ENCODE results near the gene NRTN.
"Not testable (repeated sequence)": the region's sequence is repeated elsewhere in the genome, so short reads cannot be mapped to it uniquely, and the experiment has no call there.

NRTN gene, protein sequence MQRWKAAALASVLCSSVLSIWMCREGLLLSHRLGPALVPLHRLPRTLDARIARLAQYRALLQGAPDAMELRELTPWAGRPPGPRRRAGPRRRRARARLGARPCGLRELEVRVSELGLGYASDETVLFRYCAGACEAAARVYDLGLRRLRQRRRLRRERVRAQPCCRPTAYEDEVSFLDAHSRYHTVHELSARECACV

DNA sequence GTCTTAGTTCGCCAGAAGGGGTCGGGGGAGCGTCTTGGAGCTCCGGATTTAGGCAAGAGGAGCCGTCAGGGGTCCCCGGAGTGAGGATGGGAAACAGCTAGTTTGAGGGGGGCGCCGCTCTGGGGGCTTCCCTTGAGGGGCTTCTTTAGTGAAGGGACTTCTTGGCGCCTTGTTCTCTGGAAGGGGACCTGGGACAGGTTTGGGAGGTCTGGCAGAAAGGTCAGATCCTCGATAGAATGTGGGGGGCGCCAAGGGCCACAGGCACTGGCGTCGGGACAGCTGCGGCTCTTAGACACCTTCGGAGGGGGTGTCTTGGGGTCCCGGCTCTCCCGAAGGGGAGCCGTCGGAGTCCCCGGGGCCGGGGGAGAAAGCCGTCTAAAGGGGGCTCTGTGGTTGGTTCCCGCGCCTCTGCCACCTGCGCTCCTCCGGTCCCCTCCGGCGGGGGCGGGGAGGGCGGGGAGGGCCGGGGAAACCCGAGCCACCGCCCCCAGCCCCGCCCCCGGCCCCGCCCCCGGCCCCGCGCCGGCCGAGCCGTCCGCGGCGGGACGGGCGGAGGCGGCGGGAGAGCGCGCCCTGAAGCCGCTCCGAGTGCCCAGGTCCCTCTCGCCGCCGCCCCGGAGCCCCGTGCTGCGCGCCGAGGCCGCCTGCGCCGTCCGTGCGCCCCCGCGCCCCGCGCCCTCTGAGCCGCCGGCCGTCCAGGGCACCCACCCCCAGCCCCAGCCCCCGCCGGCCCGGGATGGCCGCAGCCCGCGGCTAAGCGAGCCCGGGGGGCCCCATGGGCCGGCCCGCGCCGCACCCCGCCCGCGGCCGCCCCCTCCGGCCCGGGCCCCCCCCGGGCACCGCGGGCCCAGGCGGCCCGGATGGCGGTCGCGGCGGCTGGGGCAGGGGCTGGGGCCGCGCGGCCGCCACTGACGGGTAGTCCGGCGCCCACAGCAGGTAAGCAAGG, at the start of gene NRTN:
NRTN (plus strand) TSS at position 552 of the 946 bp plus-strand sequence. CDS start 19,099 bp downstream, outside the sequence.
- DNase-seq, result no peak

DNA sequence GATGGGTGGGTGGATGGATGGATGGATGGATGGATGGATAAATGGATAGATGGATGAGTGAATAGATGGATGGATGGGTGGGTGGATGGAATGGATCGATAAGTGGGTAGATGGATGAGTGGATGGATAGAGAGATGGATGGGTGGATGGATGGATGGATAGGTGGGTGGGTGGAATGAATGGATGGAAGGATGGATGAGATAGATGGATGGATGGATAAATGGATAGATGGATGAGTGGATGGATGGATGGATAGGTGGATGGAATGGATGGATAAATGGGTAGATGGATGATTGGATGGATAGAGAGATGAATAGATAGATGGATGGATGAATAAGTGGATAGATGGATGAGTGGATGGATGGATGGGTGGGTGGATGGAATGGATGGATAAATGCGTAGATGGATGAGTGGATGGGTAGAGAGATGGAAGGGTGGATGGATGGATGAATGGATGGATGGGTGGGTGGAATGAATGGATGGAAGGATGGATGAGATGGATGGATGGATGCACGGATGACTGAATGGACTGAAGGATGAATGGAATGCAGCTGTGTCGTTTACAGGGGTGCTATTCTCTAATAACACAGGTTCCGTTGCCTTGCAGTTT, 42.2 kb upstream of the NRTN start:
- no peak for DNase-seq

DNA sequence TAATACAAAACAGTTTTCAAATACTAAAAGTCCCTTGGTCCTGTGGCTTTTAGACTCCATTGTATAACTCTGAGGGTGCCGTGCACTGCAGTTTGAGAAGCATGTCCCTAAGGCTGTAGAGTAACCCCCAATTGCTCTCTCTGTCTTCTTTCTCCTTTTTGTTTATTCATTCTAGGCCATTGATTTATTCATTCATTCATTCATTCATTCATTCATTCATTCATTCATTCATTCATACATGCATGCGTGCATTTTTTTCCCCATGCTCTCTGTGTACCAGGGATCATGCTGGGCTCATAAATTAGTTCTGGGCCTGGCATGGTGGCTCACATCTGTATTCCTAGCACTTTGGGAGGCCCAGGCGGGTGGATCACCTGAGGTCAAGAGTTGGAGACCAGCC, 39.6 kb upstream of the NRTN start:
- DNase-seq, result no peak

DNA sequence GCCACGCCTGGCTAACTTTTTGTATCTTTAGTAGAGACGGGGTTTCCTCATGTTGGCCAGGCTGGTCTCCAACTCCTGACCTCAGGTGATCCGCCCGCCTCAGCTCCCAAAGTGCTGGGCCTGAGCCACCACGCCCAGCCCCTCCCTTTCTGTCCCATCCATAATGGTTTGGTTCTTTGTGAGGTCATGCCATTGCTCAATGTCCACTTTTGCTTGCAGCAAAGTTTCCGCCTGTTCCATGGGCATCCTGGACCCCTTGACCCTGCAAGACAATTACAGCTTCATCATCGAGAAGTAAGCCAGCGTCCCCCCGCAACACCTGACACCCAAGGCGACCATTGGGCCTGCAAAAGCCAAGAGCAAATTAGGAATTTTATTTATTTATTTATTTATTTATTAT, 36.9 kb upstream of the NRTN start:
- no peak for DNase-seq

DNA sequence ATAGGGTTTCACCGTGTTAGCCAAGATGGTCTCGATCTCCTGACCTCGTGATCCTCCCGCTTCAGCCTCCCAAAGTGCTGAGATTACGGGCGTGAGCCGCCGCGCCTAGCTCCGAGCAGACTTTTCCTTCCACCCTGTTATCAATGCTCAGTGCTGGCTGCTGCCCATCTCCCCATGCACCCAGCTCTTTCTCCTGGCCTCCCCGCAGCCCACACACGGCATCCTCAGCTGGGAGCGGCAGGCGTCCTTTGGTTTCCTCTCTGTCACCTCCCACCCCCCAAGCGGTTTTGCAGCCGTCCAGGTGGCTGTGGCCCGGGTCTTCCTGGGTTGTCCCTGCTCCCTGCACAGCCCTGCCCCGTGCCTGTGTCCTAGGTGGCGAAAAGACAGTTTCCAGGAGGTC, 32.5 kb upstream of the NRTN start:
- no peak for DNase-seq

DNA sequence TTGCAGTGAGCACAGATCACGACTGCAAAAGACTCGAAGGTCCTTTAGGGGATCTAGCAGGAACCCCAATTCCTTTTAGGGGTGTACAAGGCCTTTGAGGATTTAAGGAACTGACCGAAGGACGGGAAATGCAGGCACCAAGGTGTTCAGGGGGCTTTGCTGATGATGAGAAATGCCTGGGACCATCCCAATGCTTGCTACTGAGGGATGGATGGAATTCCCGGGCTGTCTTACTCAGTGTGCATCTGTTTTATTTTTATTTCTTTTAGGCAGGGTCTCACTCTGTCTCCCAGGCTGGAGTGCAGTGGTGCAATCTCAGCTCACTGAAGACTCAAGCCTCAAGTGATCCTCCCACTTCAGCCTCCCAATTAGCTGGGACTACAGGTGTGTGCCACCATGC, 31.6 kb upstream of the NRTN start:
- DNase-seq, result no peak

DNA sequence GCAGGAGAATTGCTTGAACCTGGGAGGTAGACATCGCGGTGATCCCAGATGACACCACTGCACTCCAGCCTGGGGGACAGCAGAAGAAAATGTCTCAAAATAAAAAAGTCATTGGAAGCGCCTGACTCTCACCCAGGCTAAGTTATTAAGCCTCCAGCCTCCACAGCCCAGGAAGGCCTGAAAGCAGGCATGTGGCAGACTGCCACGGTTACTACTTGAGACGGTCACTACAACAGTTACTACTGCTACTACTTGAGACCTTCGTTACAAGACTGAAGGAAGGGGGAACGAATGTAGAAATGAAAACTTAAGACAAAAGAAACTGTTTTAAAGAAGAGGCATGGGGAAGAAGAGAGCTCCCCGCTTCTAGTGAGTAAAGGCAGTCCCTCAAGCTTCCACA, 29.9 kb upstream of the NRTN start:
- DNase-seq, result no peak

DNA sequence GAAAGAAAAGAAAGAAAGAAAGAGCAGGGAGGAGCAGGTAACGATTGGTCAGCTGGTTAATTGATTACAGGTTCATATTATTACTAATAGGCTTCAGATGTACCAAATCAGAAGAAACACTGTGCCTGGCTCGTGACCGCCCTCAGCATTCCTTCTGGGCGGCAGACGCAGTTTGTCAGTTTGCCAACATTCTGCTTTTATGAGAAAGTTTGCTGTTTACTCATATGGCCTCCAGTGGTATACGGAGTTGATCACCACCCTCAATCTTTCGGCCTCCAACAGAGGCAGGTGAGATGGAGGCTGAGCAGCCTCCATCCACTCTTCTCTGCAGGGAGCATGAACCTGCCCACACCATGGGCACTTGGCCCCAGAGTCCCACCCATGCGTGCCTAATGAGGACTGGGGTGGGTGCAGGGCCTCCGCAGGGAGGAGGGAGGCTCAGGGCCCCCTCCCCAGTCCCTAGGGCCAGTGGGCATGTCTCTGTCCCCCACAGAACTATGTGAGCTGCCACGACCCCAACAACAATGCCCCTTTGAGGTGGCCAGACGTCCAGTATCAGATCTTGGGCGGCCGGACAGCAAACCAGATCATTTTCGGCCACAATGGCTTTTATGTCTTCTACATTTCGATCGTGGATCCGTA, 29.1 kb upstream of the NRTN start:
- no peak for DNase-seq

DNA sequence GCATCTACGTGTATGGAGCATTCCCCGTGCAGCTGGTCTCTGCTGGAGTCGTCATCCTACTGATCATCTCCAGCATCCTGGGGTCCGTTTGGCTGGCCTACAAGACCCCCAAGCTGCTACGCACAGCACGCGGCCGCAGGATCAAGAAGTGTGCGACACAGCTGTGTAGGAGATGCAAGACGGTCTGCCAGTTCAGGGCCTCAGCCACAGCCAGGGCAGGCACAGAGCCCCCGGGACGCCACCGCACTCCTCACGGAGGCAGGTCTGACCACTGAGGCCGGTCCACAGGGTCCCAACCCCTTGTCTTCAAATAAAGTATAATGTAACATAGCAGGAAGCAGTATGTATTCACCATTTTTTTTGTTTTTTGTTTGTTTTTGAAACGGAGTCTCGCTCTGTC, 26.5 kb upstream of the NRTN start:
- DNase-seq, result no peak

DNA sequence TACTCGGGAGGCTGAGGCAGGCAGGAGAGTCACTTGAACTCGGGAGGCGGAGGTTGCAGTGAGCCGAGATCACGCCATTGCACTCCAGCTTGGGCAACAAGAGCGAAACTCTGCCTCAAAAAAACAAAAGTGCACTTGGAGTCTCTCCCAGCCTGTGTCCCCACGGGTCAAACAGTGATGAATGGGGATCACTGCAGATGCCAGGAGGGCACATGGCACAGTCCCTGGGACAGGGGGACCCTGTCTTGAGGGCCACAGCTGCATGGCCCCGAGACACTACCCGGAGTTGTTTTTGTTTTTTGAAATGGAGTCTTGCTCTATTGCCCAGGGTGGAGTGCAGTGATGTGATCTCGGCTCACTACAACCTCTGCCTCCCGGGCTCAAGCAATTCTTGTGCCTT, 24.0 kb upstream of the NRTN start:
- DNase-seq, result not testable (repeated sequence)

DNA sequence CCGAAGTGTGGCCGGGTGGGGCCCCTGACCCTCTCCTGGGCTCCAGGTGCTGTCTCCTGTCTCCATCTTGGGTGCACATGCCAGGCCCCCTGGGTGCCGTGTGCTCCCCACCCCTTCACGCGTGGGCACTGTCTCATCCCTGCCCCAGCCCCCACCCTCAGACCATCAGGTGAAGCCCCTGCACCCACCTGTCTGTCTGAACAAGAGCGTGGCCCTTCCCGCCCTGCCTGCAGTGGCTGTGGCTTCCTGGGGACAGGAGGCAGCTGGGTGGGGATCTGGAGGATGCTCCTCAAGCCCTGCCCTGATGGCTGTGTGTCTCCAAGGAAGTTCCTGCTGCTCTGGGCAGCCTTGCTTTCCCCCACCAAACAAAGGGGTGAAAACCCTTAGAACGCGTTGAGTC, 22.5 kb upstream of the NRTN start:
- no peak for DNase-seq

DNA sequence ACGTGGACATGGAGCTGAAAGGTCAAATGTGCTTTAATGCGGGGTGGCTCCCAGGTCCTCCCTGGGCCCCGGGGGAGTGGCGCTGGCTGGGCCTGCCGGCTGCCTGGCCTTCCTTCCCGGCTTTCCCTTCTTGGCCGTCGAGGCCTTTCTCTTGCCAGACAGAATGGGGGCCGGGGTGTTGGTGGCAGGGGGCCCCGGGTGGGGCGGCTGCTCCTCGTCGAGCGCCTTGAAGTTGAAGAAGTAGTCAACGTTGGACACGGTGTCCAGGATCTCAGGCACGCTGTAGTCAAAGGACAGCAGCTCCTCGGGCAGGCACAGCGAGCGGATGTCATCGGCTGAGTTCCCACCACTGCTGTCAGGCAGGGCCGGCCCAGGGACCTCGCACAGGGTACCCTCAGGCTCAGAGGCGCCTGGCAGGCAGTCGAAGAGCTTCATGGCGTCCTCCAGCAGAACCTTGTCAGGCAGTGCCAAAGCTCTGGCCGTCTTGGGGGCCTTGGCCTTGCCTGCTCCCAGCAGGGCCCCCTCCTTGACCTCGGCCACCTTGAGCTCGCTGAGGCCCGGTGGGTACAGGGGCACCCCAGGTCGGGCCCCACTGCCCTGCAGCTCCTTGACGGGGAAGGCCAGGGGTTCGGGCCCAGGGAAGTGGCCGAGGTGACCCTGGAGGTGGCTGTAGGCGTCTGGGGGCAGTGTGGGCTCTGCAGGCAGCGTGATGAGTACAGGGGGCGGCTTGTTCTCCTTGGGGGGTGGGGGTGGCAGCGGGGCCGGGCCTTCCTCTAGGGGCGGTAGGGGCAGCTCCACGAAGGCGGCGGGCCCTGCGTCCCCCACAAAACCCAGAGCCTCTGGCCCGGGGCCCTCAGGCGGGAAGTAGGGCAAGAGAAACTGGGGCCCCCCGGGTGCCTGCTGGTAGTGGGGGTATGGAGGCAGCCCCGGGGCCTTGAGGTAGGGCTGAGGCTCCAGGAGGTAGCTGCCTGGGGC, 21.6 kb upstream of the NRTN start:
- no peak for DNase-seq

DNA sequence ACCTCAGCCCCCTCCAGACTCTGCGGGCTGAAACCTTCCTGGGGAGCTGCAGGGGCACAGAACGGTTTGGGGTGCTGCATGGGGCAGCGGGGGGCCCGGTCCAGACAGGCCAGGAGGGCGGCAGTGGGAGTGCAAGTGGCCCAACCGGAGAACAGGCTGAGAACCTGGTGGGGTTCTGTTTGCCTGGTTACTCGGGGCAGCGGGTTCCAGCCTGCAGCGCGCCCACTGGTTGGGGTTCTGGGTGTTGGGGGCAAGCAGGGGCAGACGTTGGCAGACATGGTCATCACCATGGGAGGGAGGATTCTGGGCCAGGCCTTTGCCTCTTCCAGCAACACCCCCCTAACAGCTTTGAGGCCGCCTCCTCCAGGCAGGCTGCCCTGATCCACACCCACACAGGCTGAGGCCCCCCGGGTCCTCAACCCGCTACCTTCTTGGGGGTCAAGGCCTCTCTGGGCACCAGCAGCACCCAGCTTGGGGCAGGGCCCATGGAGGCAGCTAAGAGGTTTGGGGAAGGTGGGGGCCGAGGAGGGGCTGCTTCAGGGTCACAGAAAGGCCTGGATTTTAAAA, 20.2 kb upstream of the NRTN start, which contains the start of gene PRR22:
PRR22 (minus strand) TSS at position 166 of the 567 bp plus-strand sequence; CDS start at position 80, 86 bp downstream.
- no peak for DNase-seq

DNA sequence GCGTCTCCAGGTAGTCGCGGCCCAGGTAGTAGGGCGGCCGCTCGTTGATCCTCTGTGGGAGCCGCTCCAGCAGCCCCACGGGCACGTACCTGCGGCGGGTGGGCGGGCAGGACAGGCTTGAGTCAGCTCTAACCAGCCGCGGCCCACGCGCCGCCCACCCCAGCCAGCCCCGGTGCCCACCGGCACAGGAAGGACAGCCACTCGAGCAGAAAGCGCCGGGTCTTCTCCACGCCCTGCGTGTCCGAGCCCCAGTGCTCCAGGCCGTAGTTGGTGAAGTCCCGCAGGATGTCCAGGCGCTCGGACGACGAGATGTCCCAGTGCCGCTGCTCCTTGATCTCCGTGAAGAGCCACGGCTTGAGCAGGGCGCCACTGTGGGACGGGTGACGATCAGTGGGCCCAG, 19.4 kb upstream of the NRTN start:
- no peak for DNase-seq

DNA sequence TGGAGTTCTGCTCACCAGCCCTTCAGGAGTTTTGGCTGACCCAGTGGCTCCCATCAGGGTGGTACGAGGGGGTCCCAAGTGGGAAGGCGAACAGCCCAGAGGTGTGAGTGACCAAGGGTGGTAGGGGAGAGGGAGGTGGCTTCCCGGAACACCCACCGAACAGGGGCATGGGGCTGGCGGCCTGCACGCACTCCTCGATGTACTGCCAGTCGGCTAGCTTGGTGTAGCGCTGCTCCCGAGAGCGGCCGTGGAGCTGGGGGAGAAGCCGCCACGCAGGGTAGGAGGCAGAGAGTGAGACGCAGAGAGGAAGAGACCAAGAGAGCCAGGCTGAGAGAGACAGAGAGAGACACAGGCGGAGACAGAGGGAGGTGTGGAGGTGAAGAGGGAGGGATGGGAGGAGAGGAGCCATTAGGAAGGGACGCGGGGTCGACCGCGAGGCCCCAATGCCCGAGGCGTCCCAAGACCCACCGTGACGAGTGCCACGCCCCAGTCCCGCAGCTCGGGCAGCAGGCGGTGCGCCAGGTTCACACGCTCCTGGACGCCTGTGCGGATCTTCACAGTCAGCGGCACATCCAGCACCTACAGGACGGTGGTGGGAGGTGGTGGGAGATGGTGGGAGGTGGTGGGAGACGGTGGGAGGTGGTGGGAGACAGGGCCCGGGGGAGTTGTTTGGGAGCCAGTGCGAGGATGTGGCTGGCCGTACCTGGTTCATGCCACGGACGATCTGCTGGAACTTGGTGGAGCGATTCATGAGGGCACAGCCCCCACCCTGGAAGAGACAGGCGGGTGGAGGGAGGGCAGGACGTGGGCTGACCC, 18.1 kb upstream of the NRTN start:
- no peak for DNase-seq

DNA sequence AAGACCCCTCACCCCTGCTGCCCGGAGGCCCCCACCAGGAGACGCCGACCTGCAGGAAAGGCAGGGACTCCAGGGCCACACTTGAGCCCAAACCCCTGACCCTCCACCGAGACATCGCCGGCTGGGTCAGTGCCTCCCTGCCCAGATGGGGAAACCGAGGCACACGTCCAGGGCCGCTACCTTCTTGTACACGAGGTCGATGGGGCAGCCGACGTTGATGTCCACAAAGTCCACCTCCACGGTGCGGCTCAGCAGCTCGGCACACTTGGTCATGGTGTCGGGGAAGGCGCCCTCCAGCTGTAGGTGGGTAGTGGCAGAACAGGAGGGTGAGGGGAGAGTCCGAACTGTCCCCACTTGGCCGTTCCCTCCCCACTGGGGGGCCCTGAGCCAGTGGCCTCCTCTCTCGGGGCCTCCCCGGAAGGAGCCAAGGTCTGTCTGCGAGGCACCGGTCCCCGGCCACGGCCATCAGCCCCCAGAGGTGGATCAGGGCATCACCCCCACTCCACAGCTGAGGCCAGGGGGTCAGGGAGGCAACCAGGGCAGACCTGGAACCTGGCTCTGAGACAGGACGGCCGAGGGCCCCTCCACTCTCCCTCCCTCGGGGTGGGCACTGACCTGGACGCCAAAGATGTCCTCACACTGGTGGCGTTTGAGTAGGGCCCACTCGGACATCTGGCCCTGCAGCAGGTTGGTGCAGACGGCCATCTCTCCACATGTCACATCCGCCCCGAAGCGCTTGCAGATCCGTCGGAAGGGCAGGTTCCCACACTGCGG, 17.3 kb upstream of the NRTN start:
- no peak for DNase-seq

DNA sequence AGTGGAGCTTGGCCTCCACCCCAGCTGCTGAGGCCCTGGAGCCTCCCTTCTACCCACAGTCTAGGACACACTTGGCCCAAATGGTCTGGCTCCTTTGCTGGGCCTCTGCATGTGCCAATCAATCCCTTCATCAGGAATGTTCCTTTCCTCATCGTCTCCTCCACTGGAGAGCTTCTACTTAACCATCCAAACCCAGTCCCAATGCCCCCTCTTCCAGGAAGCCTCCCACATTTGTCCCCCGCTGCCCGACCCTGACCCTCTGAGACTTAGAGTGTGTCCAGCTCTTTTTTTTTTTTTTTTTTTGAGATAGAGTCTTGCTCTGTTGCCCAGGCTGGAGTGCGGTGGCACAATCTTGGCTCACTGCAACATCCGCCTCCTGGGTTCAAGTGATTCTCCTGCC, 16.4 kb upstream of the NRTN start:
- DNase-seq, result no peak

DNA sequence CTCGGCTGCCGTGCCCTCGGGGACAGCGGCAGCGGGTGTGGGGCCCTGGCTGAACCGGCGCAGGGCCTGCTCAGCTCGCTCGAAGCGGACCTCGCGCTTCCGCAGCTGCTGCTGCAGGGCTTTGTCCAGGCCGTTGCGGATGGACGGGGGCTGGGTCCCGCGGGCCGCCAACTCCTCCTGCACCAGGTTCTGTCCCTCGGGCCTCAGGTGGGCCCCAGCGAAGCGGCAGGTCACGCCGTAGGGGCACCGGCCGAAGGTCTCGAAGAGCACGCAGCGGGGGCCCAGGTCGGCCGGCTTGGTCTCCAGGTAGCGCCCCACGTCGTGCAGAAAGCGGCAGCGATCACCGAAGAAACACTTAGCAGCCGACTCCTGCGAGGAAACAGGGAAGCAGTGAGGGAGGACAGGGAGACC, 15.5 kb upstream of the NRTN start:
- DNase-seq, result no peak

DNA sequence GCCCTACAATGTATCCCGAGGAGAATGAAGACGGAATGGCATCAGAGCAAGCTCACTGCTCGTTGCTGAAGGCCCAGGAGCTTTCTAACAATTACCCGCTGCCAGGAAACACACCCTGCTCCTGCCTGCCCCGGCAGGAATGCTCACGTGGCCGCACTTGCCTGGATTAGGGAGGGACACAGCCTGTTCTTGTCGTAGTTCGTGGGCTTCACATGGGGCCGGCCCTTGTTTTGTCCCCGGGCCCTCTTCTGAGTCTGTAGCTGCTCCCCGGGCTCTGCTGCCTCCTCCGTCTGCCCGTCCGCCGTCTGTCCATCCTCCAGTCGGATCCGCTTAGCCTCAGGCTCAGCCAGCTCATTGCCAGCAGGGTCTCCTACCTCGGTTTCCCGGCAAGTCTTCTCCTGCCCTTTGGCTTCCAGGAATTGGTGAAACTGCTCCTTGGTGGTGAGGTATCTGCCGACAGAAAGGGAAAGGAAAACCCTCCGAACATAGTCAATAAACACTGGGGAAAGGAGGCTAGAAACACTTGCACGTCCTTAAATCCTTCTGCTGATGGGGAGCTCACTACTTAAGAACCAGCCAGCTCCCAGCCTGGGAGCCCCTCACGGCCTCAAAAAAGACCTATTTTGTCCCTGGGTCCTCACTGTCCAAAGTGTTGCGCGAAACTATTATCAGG, 14.8 kb upstream of the NRTN start:
- no peak for DNase-seq
